Sigmoid colon (tissue), 4 donors: Measurements from ENCODE around the gene MAPKBP1.

Experiments used
- CTCF ChIP-seq, 4 experiments: fragments of 450-650 bp in 3 of 4; fragments of 200-600 bp in 1 of 4; IDR thresholded peaks; one replicate each; pipeline ENCODE4 v1.5.1; 2016 to 2019; ENCODE audit warnings: antibody characterized with exemption in 4 of 4, mild to moderate bottlenecking in 3 of 4, moderate library complexity in 2 of 4
- EP300 ChIP-seq, 4 donors: sonication (generic); formaldehyde crosslinking; IDR thresholded peaks; one replicate each; pipeline ENCODE4 v1.6.1; 2017; ENCODE audit warnings: antibody characterized with exemption in 4 of 4
- POLR2A ChIP-seq, 2 donors: fragments of 450-650 bp; IDR thresholded peaks; one replicate each; pipeline ENCODE4 v1.6.1; 2016; ENCODE audit warnings: antibody characterized with exemption in 2 of 2, mild to moderate bottlenecking in 2 of 2, moderate library complexity in 2 of 2
- POLR2AphosphoS5 ChIP-seq, 4 donors: sonication (generic); formaldehyde crosslinking; IDR thresholded peaks; one replicate each; pipeline ENCODE4 v1.6.1; 2017; ENCODE audit warnings: antibody characterized with exemption in 4 of 4

DNA sequence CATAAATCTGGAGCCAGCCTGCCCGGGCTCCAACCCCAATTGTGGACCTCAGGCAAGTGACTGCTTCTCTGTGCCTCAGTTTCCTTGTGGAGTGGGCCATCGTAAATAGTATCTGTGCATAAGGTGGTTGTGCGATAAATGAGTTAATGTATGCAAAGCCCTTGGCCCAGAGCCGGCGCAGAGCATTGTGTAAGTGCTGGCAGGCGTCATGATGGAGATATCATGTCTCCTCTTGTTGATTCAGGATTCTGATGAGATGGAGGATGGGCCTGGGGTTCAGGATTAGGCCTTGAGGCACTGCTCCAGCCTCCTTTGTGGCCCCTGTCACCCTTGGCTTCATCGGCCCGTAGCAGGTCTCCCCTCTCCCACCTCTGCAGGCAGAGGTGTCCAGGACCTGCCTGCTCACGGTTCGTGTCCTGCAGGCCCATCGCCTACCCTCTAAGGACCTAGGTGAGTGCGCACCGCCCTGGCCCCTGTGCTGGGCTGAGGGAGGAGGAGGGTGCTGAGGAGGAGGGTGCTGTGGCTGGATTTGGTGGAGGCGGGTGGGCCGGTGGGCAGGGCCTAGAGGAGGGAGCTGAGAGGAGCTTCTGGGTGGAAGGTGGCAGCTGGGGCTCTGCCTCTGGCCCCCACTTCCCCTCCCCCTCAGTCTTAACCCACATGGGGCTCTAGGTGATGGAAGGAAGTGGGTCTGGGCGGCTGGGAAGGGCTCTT, 65.7 kb downstream of the MAPKBP1 start:
- TF ChIP-seq CTCF (IDR thresholded peaks at IDR 0.05) (no peak), POLR2AphosphoS5 (IDR thresholded peaks at IDR 0.05) (no peak), EP300 (IDR thresholded peaks at IDR 0.05) (no peak), POLR2A (IDR thresholded peaks at IDR 0.05) (no peak)
